AG04449 (cell line): Measurements from ENCODE around the gene ESCO1.
"Not testable (repeated sequence)": the region's sequence is repeated elsewhere in the genome, so short reads cannot be mapped to it uniquely, and the experiment has no call there.

ENCODE experiments used
- CTCF ChIA-PET: fragments of 350-600 bp; formaldehyde crosslinking; extraction: SDS; loops from one replicate; lab custom pipeline; 2021; ENCODE audit warnings: antibody characterized with exemption; lab: Yijun Ruan, JAX
- POLR2A ChIA-PET: fragments of 400-600, 350-600 bp; formaldehyde crosslinking; extraction: SDS; loops from one replicate; lab custom pipeline; 2020; ENCODE audit warnings: antibody characterized with exemption, inconsistent platforms; lab: Yijun Ruan, JAX
- DNase-seq: peaks from one replicate; pipeline ENCODE4 v3.0.0-alpha.2; 2010; ENCODE audit warnings: low read depth, low spot score
- H3K4me3 ChIP-seq: 2 replicates; pipeline ENCODE4 v1.5.1; 2011; ENCODE audit warnings: low read depth, mild to moderate bottlenecking, control low read depth, low read length
- CTCF ChIP-seq: IDR thresholded peaks from one replicate; pipeline ENCODE4 v1.5.1; 2011; ENCODE audit warnings: mild to moderate bottlenecking, moderate library complexity, low read length, control low read depth, inconsistent platforms; ENCODE audit not compliant: insufficient read depth; ENCODE audit errors: missing control alignments

The ESCO1 gene

GRCh38 chr18:21600526-21601410, at the start of gene ESCO1:
Gene ESCO1, minus strand, starts transcription at chr18:21600704. Its CDS starts 25,861 bp downstream, at chr18:21574843.
- ChIA-PET CTCF (interaction anchor here (0.6 to 3.4 kb wide), 51 partner anchors 11 to 437 kb away, joined by 3 to 104 read pairs (median 4); partner anchors contain the start of genes ABHD3 and SNRPD1), POLR2A (interaction anchor here (0.6 to 1.4 kb wide), 8 partner anchors 10 to 409 kb away, joined by 3 to 13 read pairs (median 3); partner anchors contain the start of genes ABHD3, MIB1 and SNRPD1)
- TF ChIP-seq CTCF: peak; percentile 92
- peak; percentile 90 for DNase-seq
- H3K4me3 ChIP-seq: peak within 1 kb of the TSS; percentile 99

GRCh38 chr18:21640375-21640774, 39.9 kb upstream of the ESCO1 start:
- not testable (repeated sequence) for H3K4me3 ChIP-seq, DNase-seq
- POLR2A ChIA-PET: interaction anchor here (0.7 kb wide), 1 partner anchor 28 kb away, joined by 3 read pairs; the partner anchor contains the start of gene SNRPD1
- CTCF ChIA-PET: interaction anchor here (1.6 to 1.7 kb wide), 2 partner anchors 39 to 40 kb away, joined by 3 to 4 read pairs; partner anchors contain the start of gene ESCO1

GRCh38 chr18:21638822-21639221, 38.3 kb upstream of the ESCO1 start:
- DNase-seq: no peak
- POLR2A ChIA-PET: no interaction called here
- CTCF ChIA-PET: interaction anchor here (1.6 kb wide), 1 partner anchor 38 kb away, joined by 4 read pairs; the partner anchor contains the start of gene ESCO1
- no peak overlapping the region for H3K4me3 ChIP-seq
- TF ChIP-seq CTCF: no peak

GRCh38 chr18:21636769-21637168, 36.3 kb upstream of the ESCO1 start:
- POLR2A ChIA-PET: no interaction called here
- no peak overlapping the region for H3K4me3 ChIP-seq
- DNase-seq: no peak
- TF ChIP-seq CTCF: no peak
- CTCF ChIA-PET: interaction anchor here (1.3 kb wide), 1 partner anchor 35 kb away, joined by 9 read pairs; the partner anchor contains the start of gene ESCO1

- no peak for DNase-seq
- CTCF ChIA-PET: interaction anchor here (0.9 kb wide), 1 partner anchor 34 kb away, joined by 3 read pairs; the partner anchor contains the start of gene ESCO1
- no peak for TF ChIP-seq CTCF
- no peak overlapping the region for H3K4me3 ChIP-seq
- POLR2A ChIA-PET: no interaction called here
These were observed 34.2 kb upstream of the ESCO1 start for GRCh38 chr18:21634588-21635199.

GRCh38 chr18:21632393-21632792, 31.9 kb upstream of the ESCO1 start:
- CTCF ChIA-PET: interaction anchor here (0.6 to 1.4 kb wide), 4 partner anchors 9 to 319 kb away, joined by 3 to 4 read pairs (median 4); no protein-coding TSS in a partner anchor

More at GRCh38 chr18:21632393-21632792, 31.9 kb upstream of the ESCO1 start:
- POLR2A ChIA-PET: no interaction called here
- no peak for DNase-seq
- no peak overlapping the region for H3K4me3 ChIP-seq
- no peak for TF ChIP-seq CTCF
